GM06990 (cell line): ENCODE results near the gene TK1.
A peak's percentile ranks its signal among the peaks of the same experiment; 100 is the strongest.

Source experiments
- DNase-seq: peaks from one replicate; pipeline ENCODE4 v3.0.0-alpha.2; 2011; ENCODE audit not compliant: insufficient read length; ENCODE audit errors: extremely low read depth
- H3K27me3 ChIP-seq: replicated peaks from 2 replicates; pipeline ENCODE4 v1.6.0; 2011; ENCODE audit warnings: low read length; ENCODE audit not compliant: control insufficient read depth, insufficient read depth
- H3K36me3 ChIP-seq: 2 replicates; pipeline ENCODE4 v1.5.1; 2011; ENCODE audit warnings: low read length; ENCODE audit not compliant: control insufficient read depth, insufficient read depth
- H3K4me3 ChIP-seq: replicated peaks from 2 replicates; pipeline ENCODE4 v1.5.1; 2011; ENCODE audit warnings: low read depth, mild to moderate bottlenecking, control low read depth, low read length
- TF ChIP-seq, protein P1 (sequence below): IDR thresholded peaks from 2 replicates; pipeline ENCODE4 v1.5.1; 2011; ENCODE audit warnings: low read length, control low read depth, mild to moderate bottlenecking, inconsistent platforms; ENCODE audit not compliant: insufficient read depth, poor library complexity, severe bottlenecking

Gene TK1

DNA sequence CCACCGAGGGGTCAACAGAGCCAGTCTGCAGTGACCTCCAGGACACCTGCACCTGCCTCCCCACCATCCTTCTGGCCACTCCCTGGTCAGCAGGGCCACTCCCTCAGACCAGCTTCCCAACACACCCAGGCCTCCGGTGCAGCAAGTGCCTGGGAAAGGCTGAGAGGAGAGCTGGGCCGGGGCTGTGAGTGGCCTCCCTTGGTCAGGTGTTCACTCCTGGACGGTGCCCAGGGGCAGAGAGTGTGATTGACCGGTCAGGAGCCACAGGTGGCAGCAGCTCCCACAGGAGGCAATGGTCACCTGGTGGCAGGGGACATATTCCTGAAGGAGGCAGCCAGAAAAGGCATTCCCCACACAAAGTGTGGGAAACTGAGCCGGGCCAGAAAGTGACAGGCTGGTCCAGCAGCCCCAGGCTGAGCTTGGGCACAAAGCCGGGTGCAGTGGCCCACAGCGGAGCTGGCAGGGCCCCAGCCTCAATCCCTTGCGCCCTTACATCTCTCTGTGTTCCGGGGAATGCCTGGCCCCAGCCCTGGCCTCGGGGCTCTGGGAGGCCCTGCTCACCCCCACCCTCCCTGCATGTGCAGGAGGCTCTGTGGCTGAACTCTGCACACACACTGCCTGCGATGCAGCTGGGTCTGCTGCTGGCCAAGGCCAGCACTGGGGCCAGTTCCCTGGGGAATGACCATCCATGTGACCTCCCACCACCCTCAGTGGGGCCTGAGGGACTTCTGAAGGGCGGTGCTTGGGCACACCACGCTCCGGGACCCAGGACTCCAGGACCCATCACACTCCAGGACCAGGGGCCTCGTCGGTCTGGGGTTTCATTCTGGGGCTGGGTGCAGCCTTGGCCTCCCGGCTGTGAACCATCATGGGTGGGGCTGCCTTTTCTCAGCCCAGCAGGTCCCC lies 41.9 kb downstream of the TK1 start:
- TF ChIP-seq, protein P1, sequence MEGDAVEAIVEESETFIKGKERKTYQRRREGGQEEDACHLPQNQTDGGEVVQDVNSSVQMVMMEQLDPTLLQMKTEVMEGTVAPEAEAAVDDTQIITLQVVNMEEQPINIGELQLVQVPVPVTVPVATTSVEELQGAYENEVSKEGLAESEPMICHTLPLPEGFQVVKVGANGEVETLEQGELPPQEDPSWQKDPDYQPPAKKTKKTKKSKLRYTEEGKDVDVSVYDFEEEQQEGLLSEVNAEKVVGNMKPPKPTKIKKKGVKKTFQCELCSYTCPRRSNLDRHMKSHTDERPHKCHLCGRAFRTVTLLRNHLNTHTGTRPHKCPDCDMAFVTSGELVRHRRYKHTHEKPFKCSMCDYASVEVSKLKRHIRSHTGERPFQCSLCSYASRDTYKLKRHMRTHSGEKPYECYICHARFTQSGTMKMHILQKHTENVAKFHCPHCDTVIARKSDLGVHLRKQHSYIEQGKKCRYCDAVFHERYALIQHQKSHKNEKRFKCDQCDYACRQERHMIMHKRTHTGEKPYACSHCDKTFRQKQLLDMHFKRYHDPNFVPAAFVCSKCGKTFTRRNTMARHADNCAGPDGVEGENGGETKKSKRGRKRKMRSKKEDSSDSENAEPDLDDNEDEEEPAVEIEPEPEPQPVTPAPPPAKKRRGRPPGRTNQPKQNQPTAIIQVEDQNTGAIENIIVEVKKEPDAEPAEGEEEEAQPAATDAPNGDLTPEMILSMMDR = no peak
- DNase-seq = peak; percentile 41
- Histone ChIP-seq H3K4me3 (no peak overlapping the region), H3K27me3 (no peaks in the 10 kb centered on the region), H3K36me3 (peaks cover 8% of the 10 kb centered on the region; the same call in 1 of the 2 replicates)

DNA sequence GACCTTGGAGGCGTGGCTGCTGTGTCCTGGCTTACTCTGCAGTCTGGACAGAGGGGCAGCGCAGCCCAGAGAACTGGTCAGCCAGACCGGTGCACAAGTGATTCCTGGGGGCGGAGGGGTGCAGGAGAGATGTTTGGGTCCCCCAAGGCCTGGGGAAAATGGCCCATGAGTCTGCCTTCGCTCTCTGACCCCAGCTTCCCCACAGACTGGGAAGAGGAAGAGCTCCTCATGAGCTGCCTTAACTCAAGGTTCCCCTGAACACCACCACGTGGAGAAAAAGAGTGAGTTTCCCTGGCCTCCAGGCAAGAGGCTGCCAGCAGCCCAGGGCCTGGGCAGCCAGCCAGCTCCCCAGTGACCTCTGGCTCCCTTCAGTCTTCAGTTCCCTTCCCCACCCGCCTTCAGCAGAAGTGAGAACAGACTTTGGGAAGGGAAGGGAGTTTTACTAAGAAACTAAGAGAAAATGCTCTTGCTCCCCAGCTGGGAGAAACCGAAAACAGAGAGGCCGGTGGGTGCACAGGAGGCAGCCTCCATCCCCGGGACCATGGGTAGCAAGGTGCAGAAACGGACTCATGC lies 42.6 kb downstream of the TK1 start:
- DNase-seq = peak; percentile 52
- H3K4me3 ChIP-seq = no peak overlapping the region
- TF ChIP-seq, protein P1 = no peak
- H3K36me3 ChIP-seq = peaks cover 8% of the 10 kb centered on the region; the same call in 1 of the 2 replicates
- no peaks in the 10 kb centered on the region for H3K27me3 ChIP-seq

DNA sequence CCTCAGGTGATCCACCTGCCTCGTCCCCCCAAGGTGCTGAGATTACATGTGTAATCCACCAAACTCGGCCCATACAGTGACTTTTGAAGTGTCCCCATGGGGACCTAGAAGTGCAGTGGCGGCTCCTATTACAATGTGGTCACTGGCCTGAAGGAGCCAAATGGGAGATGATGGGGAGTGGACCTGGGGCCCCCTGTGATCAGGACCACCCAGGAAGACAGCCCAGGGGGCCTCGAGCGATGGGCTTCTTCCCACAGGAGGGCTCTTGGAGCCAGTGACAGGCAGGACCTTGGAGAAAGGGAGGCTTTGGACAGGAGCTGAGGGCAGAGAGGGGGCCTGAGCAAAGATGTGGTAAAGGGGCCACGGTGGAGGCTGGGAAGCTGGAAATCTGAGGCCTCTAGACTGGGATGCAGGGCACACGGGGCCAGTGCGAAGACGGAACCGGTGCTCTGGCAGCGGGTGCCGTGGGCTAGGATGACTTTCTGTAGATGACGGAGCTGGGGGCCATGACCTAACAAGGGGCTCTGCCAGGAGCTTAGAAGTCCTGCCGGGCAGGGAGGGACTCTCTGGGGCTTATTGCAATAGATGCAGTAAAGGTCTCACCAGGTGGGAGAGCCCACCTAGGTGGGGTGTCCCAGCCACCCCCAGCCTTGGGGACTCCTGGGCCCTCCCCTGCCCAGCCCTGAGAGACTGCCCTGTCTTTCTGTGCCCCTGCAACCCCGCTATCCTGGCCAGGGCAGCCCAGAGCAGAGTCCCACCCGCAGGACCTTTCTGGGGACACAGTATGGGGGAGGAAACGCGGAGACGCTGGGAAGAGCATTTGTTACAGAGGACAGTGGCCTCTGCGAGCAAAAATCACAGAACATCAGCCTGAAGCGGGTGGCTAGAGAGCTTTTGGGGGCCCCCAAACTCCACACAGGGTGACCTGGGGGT lies 43.4 kb downstream of the TK1 start:
- Histone ChIP-seq H3K4me3 (no peak overlapping the region), H3K27me3 (no peaks in the 10 kb centered on the region), H3K36me3 (peaks cover 8% of the 10 kb centered on the region)
- DNase-seq = no peak
- TF ChIP-seq, protein P1 = no peak

DNA sequence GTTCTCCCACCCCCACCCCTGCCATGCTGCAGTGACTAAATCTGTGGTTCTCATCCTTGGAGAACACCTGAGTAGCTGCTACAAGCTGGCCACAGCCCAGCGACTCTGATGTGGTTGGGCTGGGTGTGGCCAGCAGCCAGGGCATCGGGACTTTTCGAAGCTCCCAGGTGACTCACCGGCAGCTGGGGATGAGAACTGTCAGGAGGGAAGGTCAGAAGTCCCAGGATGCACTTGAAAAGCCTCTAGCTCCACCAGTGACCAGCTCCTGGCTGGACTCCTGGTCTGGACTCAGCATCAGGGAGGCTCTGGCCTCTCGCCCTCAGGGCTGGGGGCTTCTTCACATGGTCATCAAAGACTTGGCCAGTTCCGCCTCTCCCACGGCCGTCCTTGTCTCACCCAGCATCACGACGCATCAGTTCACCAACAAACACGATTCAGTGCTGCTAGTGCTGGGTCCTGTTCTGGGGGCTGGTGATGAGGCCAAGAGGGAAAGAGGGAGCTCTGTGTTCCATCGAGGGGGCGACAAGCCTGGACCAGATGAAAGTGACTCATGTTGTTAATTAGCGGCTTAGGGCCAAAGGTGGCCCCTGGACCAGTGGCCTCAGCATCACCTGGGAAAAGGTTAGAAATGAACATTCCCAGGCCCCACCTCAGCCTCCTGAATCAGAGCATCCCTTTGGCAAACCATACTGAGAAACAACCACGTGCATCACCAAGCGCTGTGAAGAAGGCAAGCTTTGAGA lies 44.6 kb downstream of the TK1 start:
- DNase-seq = no peak
- H3K27me3 ChIP-seq = no peaks in the 10 kb centered on the region
- peaks cover 9% of the 10 kb centered on the region for H3K36me3 ChIP-seq
- TF ChIP-seq, protein P1 = no peak
- H3K4me3 ChIP-seq = no peak overlapping the region
